SK-N-SH (cell line): Measurements from ENCODE around the gene CDH15.

Experiments
- CTCF ChIP-seq: fragments of 200-600 bp; sonication (generic); IDR thresholded peaks from 2 replicates; pipeline ENCODE4 v1.6.1; 2017; ENCODE audit warnings: antibody characterized with exemption, mild to moderate bottlenecking, moderate library complexity
- POLR2AphosphoS5 ChIP-seq: IDR thresholded peaks from 2 replicates; pipeline ENCODE4 v1.6.1; 2012; ENCODE audit warnings: low read depth, low read length
- RFX5 ChIP-seq: IDR thresholded peaks from 2 replicates; pipeline ENCODE4 v1.6.1; 2012; ENCODE audit warnings: mild to moderate bottlenecking, improper control_type of control experiment, low read length

GRCh38 chr16:89200124-89200849 lies 28.7 kb downstream of the CDH15 start, which contains the start of gene SLC22A31:
- TF ChIP-seq CTCF (no peak), POLR2AphosphoS5 (no peak), RFX5 (no peak)
